ENCODE results near the gene KLHL26.

Gene KLHL26

GRCh38 chr19:18700501-18701249, 63.8 kb downstream of the KLHL26 start:
- DNase-seq (ENCODE audit: low read depth in 2 of 2): peak; percentile 49 to 52
- H3K4me3 ChIP-seq (replicated peaks in 1 of 2; ENCODE audit: low read depth in 2 of 2, low read length in 2 of 2): peak overlapping the region; percentile 25 to 40
- TF ChIP-seq, protein P1, sequence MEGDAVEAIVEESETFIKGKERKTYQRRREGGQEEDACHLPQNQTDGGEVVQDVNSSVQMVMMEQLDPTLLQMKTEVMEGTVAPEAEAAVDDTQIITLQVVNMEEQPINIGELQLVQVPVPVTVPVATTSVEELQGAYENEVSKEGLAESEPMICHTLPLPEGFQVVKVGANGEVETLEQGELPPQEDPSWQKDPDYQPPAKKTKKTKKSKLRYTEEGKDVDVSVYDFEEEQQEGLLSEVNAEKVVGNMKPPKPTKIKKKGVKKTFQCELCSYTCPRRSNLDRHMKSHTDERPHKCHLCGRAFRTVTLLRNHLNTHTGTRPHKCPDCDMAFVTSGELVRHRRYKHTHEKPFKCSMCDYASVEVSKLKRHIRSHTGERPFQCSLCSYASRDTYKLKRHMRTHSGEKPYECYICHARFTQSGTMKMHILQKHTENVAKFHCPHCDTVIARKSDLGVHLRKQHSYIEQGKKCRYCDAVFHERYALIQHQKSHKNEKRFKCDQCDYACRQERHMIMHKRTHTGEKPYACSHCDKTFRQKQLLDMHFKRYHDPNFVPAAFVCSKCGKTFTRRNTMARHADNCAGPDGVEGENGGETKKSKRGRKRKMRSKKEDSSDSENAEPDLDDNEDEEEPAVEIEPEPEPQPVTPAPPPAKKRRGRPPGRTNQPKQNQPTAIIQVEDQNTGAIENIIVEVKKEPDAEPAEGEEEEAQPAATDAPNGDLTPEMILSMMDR (IDR thresholded peaks at IDR 0.05; ENCODE audit: low read depth, low read length): no peak

DNA sequence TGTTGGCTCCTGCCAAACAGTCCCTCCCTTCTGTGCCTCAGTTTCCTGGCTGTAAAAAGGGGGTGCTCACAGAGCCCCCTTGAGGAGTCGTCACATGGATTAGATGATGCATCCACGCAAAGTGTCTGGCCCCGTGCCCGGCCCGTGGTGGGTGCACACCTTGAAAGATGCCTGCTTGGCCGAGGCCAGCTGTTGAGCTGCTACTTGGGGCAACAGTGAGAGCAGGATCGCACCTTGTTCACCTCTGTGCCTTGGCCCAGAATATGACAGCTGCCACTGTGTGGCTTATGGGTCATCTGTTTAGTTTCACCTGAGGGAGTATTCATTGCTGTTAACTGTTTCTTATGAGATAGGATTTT, 64.4 kb downstream of the KLHL26 start:
- DNase-seq (ENCODE audit: low read depth in 2 of 2): no peak
- peak overlapping the region; percentile 13 to 40 for H3K4me3 ChIP-seq (replicated peaks in 1 of 2; ENCODE audit: low read depth in 2 of 2, low read length in 2 of 2)
- TF ChIP-seq, protein P1 (IDR thresholded peaks at IDR 0.05; ENCODE audit: low read depth, low read length): no peak

GRCh38 chr19:18704054-18704453, 67.2 kb downstream of the KLHL26 start:
- DNase-seq (ENCODE audit: low read depth in 2 of 2): no peak
- no peak overlapping the region for H3K4me3 ChIP-seq (replicated peaks in 1 of 2; ENCODE audit: low read depth in 2 of 2, low read length in 2 of 2)
- TF ChIP-seq, protein P1 (IDR thresholded peaks at IDR 0.05; ENCODE audit: low read depth, low read length): no peak

GRCh38 chr19:18704971-18705370, 68.1 kb downstream of the KLHL26 start:
- TF ChIP-seq, protein P1 (IDR thresholded peaks at IDR 0.05; ENCODE audit: low read depth, low read length): no peak

GRCh38 chr19:18708452-18709231, 71.8 kb downstream of the KLHL26 start:
- no peak overlapping the region for H3K4me3 ChIP-seq (replicated peaks in 1 of 2; ENCODE audit: low read depth in 2 of 2, low read length in 2 of 2)
- TF ChIP-seq, protein P1 (IDR thresholded peaks at IDR 0.05; ENCODE audit: low read depth, low read length): no peak
- DNase-seq (ENCODE audit: low read depth in 2 of 2): no peak

More at GRCh38 chr19:18704971-18705370, 68.1 kb downstream of the KLHL26 start:
- H3K4me3 ChIP-seq (replicated peaks in 1 of 2; ENCODE audit: low read depth in 2 of 2, low read length in 2 of 2): no peak overlapping the region
- no peak for DNase-seq (ENCODE audit: low read depth in 2 of 2)

- no peak overlapping the region for H3K4me3 ChIP-seq (replicated peaks in 1 of 2; ENCODE audit: low read depth in 2 of 2, low read length in 2 of 2)
- no peak for DNase-seq (ENCODE audit: low read depth in 2 of 2)
- TF ChIP-seq, protein P1 (IDR thresholded peaks at IDR 0.05; ENCODE audit: low read depth, low read length): no peak
These were observed 72.7 kb downstream of the KLHL26 start for GRCh38 chr19:18709546-18709945.

Data from cardiac fibroblast (primary cell).